Urinary bladder (tissue), 4 donors: Measurements from ENCODE around the gene TEAD4. TPM values are rescaled to one million over a fixed set of nuclear protein-coding genes. Genes with fewer than 3 reads are reported as not detected.

ENCODE experiments used
- DNase-seq: peaks from one replicate; pipeline ENCODE4 v3.0.0-alpha.2; 2015; ENCODE audit errors: extremely low spot score
- H3K27ac ChIP-seq: one replicate; pipeline ENCODE4 v1.5.1; 2013; ENCODE audit warnings: low read depth, mild to moderate bottlenecking, moderate library complexity
- H3K36me3 ChIP-seq: one replicate; pipeline ENCODE4 v1.6.1; 2013; ENCODE audit warnings: mild to moderate bottlenecking, moderate library complexity; ENCODE audit not compliant: insufficient read depth
- H3K4me1 ChIP-seq: one replicate; pipeline ENCODE4 v1.6.1; 2013; ENCODE audit warnings: mild to moderate bottlenecking, moderate library complexity; ENCODE audit not compliant: insufficient read depth
- H3K4me3 ChIP-seq: one replicate; pipeline ENCODE4 v1.5.1; 2013; ENCODE audit warnings: low read depth, low read length
- WGBS: extraction: QIAGEN DNeasy Blood & Tissue Kit; methylation state at CpG from one replicate; pipeline ENCODE4 v1.1.7; 2013; 5-methylcytosine and 5-hydroxymethylcytosine counted together
- polyA plus RNA-seq: library from polyadenylated mRNA; stranded (reverse); fragments of 200-250 nt; gene quantifications from one replicate; pipeline ENCODE4 v1.2.3, GENCODE V29; 2013
- total RNA-seq: library from RNA; depleted of rRNA; stranded (reverse); fragments of >200 nt; gene quantifications from one replicate; pipeline ENCODE4 v1.2.3, GENCODE V29; 2014
- donor health status: healthy with polysubstance abuse.
- donor health status: healthy.

Gene TEAD4
- total and polyA plus RNA-seq, 2 donors = 3.7 to 16.3 TPM

DNA sequence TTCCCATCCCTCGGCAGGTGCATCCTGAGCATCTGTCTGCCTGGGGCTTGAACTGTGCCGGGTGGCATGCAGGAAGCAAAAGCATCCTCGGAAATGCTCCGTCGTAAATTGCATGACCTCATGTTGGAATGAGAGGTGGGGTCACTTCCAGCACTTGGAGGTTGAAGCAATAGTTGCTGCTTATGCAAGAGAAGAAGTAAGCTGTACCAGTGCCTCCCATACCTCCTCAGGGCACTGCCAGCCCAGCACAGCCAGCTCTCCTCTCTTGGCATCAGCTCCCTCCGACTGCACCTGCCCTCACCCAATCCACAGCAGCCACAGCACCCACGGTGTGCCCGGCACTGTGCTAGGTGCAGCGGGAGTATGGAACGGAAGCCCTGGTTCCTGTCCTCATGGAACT lies 11.5 kb downstream of the TEAD4 start:
- no peaks in the 10 kb centered on the region for H3K4me1 ChIP-seq
- WGBS = 77% methylated on average over 10 of the region's 10 CpGs
- H3K36me3 ChIP-seq = no peaks in the 10 kb centered on the region
- no peak for DNase-seq
- H3K27ac ChIP-seq = no peak overlapping the region
- H3K4me3 ChIP-seq = no peak overlapping the region

DNA sequence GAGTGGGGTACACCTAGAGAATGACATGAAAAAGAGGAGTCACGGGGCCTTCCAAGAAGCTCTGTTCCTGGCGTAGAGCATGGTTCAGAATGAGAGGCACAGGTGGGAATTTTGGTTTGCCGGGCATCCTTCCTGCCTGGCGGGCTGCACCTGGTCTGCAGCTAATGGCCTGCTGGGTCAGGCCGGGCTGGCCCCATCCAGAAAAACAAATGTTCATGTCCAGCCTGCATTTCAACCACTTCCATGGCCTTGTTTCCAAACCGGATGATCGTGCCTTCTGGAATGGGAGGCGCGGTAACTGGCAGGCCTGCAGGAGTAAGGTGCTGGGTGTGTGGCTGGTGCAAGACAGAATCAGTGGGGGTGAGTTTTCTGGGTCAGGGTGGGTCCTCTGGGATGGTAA lies 14.4 kb downstream of the TEAD4 start:
- WGBS = 95% methylated on average over 9 of the region's 9 CpGs
- H3K4me1 ChIP-seq = no peaks in the 10 kb centered on the region
- H3K27ac ChIP-seq = no peak overlapping the region
- no peak for DNase-seq
- H3K36me3 ChIP-seq = no peaks in the 10 kb centered on the region
- H3K4me3 ChIP-seq = no peak overlapping the region

DNA sequence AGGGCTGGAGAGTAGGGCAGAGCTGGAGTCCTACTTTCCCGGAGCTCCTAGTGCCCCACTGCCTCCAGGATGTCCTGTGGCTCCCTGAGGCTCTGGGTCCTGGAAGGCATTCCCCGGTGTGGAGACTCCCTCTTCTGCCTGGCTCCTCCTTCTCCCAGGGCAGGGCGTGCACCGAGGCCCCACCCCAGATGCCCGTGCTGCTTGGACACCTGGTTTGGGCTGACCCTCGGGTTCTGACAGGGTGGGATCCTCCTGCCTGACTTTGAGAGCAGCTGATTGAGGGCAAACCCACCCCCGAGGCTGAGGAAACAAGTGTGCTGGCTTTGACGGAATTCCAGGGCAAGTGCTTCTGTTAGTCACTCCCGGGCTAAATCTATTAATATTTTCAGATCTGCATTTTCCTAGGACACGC lies 15.4 kb downstream of the TEAD4 start:
- H3K36me3 ChIP-seq = no peaks in the 10 kb centered on the region
- H3K4me1 ChIP-seq = no peaks in the 10 kb centered on the region
- 56% methylated on average over 10 of the region's 10 CpGs for WGBS
- H3K4me3 ChIP-seq = no peak overlapping the region
- no peak overlapping the region for H3K27ac ChIP-seq
- DNase-seq = no peak

DNA sequence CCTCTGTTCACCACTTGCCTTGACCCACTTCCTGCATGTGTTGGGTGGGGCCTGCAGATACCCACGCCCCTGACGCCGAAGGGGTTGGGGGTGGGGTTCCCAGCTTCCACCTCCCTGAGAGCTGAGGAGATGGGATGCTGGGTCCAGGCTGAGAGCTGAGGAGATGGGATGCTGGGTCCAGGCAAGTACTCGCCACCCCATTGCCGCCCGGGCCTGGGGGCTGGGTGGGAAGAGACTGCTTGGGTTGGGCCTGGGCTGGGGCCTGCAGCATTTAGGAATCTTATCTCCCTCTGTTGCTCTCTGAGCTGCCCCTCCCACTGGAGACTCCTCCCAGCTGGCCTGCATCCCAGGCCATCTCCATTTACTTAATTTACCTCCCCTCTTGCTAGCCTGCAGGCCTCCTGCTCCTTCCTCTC lies 17.4 kb downstream of the TEAD4 start:
- H3K36me3 ChIP-seq = no peaks in the 10 kb centered on the region
- WGBS = 67% methylated on average over 6 of the region's 6 CpGs
- no peak overlapping the region for H3K27ac ChIP-seq
- H3K4me1 ChIP-seq = no peaks in the 10 kb centered on the region
- no peak overlapping the region for H3K4me3 ChIP-seq
- no peak for DNase-seq

DNA sequence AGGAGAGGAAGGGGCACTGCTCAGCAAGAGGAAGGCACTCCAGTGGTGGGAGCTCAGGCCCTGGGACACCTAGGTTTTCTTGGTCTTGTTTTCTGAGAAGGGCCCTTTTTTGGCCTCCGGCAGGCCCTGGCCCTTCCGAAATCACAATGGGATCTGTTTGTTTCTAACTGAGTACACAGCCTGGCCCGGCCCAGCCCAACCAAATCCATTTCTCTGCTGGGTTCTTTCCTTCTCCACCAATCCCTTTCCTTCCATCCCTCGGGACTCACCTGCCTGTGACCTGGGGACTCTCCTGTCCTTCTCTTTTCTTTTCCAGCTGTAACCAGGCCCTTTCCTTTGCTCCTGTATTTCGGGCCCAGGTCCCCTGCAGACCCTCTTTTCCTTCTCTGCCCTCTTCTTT lies 18.6 kb downstream of the TEAD4 start:
- no peak for DNase-seq
- Histone ChIP-seq H3K4me1 (no peaks in the 10 kb centered on the region), H3K4me3 (no peak overlapping the region), H3K27ac (no peak overlapping the region), H3K36me3 (no peaks in the 10 kb centered on the region)
- 93% methylated on average over 5 of the region's 5 CpGs for WGBS

DNA sequence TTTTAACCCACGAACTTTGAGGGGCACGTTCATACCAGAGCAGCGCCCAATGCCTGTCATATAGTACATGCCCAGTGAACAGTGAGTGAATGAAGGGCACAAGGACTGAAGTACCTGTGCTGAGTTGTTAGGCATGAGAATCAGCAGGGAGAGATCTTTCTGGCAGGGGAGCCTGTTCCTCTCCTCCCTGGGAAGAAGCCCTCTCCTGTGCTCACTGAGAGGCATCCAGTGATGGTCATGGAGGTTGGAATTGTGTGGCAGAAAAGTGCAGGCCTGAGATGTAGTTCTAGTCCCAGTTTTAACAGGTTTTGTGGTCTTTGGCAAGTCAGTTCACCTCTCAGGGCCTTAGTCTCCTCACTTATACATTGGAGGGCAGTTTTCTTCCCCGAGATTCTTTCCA lies 20.6 kb downstream of the TEAD4 start:
- no peak for DNase-seq
- Histone ChIP-seq H3K4me1 (no peaks in the 10 kb centered on the region), H3K4me3 (no peak overlapping the region), H3K27ac (no peak overlapping the region), H3K36me3 (no peaks in the 10 kb centered on the region)
- WGBS = 90% methylated on average over 4 of the region's 4 CpGs

DNA sequence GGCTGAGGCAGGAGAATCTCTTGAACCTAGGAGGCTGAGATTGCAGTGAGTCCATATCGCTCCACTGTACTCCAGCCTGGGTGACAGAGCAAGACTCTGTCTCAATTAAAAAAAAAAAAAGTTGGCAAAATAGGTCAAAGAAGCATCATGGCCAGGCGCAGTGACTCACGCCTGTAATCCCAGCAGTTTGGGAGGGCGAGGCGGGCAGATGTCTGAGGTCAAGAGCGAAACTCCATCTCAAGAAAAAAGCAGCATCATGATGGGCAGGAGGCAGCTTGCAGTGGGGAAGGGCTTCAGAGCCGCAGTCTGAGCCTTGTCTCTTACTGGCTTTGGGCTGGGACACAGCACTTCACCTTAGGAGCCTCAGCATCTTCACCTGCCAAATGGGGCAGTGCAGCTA lies 21.4 kb downstream of the TEAD4 start:
- DNase-seq = no peak
- H3K4me1 ChIP-seq = no peaks in the 10 kb centered on the region
- H3K4me3 ChIP-seq = no peak overlapping the region
- 88% methylated on average over 7 of the region's 7 CpGs for WGBS
- no peaks in the 10 kb centered on the region for H3K36me3 ChIP-seq
- no peak overlapping the region for H3K27ac ChIP-seq

DNA sequence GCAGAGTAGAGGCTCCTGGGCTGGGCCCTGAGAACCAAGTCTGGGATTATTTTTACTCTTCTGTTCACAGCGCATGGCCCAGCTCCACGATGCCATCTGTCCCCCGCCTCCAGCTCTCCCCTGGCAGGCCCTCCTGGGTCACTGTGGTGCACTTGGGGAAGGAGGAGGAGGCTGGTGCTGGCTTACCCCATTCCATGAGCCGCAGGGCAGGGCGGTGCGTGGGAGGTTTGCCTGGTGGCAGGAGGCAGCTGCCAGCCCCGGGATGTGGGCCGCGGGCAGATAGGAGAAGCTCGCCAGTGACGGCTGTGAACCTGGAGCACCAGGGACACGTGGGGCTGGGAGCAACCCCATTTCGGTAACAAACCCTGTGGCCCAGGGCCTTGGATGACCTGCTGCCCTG lies 23.2 kb downstream of the TEAD4 start:
- Histone ChIP-seq H3K36me3 (no peaks in the 10 kb centered on the region), H3K4me3 (no peak overlapping the region), H3K4me1 (no peaks in the 10 kb centered on the region), H3K27ac (no peak overlapping the region)
- 96% methylated on average over 13 of the region's 13 CpGs for WGBS
- no peak for DNase-seq

DNA sequence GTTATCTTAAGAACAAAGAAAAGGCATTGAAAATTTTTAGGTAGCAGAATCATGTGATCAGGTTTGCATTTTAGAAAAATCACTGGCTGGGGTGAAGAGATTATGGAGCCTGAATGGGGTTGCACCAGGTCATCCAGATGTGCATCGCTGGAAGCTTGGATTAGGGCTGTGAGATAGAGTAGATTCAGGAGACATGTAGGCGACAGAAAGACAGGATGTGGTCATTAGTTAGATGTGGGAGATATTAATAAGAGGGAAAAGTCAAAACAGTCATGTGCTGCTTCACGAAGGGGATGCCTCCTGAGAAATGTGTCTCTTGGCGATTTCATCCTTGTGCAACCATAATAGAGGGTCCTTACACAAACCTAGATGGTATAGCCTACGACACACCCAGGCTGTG lies 25.1 kb downstream of the TEAD4 start:
- Histone ChIP-seq H3K4me1 (no peaks in the 10 kb centered on the region), H3K4me3 (no peak overlapping the region), H3K27ac (no peak overlapping the region), H3K36me3 (no peaks in the 10 kb centered on the region)
- 76% methylated on average over 5 of the region's 5 CpGs for WGBS
- no peak for DNase-seq

DNA sequence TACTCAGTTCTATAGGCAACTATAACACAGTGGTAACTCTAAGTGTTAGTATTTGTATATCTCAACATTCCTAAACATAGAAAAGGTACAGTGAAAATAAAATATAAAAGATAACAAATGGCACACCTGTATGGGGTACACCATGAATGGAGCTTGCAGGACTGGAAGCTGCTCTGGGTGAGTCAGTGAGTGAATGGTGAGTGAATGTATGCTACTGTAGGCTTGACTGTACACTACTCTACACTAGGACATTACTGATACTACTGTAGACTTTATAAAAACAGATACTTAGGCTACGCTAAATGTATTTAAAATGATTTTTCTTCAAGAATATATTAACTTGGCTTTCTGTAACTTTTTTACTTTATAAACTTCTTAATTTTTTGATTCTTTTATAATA lies 25.5 kb downstream of the TEAD4 start:
- Histone ChIP-seq H3K36me3 (no peaks in the 10 kb centered on the region), H3K27ac (no peak overlapping the region), H3K4me1 (no peaks in the 10 kb centered on the region), H3K4me3 (no peak overlapping the region)
- WGBS = 98% methylated on average over 1 of the region's 1 CpG
- DNase-seq = no peak

DNA sequence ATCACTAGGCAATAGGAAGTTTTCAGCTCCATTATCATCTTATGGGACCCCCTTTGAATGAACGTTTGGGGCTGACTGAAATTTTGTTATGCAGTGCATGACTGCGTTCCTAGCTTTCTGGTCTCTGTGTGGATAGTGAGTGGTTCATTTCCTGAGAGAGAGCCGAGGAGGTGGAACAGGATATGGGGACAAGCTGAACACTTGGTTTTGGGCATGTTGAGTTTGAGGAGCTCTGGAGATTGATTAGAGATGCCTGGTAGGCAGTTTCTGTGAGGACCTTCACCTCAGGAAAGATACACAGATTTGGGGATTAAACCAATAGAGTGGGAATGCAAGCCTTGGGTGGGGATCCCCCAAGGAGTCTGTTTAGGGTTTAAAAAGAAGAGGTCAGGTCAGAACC lies 27.7 kb downstream of the TEAD4 start:
- H3K27ac ChIP-seq = no peak overlapping the region
- 81% methylated on average over 3 of the region's 3 CpGs for WGBS

DNA sequence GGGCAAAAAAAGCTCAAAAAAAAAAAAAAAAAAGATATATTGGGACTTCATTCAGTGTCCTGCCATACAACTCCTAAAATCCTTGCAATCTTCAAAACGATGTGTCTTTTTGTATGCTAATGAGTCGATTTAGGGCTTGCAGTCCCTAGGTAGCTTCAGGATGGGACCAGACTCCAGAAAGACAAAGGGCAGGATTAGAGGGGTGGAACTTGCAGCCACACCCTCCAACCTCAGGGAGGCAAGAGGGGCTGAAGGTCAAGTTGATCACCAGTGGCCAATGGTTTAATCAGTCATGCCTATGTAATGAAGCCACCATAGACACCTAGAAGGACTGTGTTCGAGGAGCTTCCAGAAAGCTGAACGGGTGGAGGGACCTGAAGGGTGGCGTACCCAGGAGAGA lies 29.3 kb downstream of the TEAD4 start:
- 94% methylated on average over 5 of the region's 5 CpGs for WGBS
- no peak overlapping the region for H3K27ac ChIP-seq
- H3K36me3 ChIP-seq = no peaks in the 10 kb centered on the region
- no peak for DNase-seq
- H3K4me1 ChIP-seq = no peaks in the 10 kb centered on the region
- H3K4me3 ChIP-seq = no peak overlapping the region

More for the DNA sequence above, 27.7 kb downstream of the TEAD4 start:
- H3K36me3 ChIP-seq = no peaks in the 10 kb centered on the region
- no peak for DNase-seq
- H3K4me1 ChIP-seq = no peaks in the 10 kb centered on the region
- no peak overlapping the region for H3K4me3 ChIP-seq

DNA sequence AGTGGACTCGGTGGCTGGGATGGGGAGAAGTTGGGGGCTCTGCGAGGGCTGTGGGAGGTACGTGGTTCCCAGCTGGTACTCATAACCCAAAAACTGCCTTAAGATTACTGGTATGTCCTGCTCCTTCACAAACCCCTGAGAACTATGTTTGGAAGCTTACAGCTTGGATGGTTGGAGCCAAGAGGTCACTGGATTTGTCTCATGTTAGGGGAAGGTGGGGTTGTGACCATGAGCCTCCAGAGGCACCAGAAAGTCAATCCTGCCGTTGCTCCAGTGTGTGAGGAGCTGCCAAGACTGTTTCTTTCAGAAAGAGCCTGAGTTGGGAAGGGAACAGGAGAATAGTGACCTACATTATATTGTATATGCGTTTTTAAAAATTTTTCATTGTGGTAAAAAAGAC lies 33.5 kb downstream of the TEAD4 start:
- 81% methylated on average over 5 of the region's 5 CpGs for WGBS
- no peak for DNase-seq
- Histone ChIP-seq H3K4me1 (no peaks in the 10 kb centered on the region), H3K36me3 (peaks cover 1% of the 10 kb centered on the region), H3K4me3 (no peak overlapping the region), H3K27ac (no peak overlapping the region)

DNA sequence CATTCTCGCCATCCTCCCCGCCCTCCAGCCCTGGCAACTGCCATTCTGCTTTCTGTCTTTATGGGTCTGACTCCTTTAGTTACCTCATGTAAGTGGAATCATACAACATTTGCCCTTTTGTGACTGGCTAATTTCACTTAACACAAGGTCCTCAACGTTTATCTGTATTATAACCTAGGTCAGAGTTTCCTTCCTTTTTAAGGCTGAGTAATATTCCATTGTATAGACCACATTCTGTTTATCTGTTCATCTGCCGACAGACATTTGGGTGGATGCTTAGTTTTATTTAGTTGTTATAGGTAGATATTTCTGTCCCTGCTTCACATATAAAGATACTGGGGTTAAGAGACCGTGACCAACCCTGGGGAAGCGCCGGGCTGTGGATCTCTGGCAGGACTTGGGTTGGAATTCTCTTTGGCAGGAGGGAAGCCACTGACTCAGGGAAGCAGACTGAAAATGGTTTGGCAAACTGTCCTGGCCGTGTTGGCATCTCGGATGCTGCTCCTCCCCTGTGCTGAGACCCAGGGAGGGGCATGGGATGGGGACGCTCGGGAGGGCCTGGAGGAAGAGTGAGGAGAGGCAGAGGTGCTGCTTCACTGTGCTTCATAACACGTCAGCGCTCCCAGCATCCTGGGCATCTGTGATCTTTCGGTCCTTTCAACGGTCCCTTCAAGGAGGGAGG lies 38.9 kb downstream of the TEAD4 start:
- Histone ChIP-seq H3K36me3 (peaks cover 1% of the 10 kb centered on the region), H3K27ac (no peak overlapping the region), H3K4me3 (no peak overlapping the region), H3K4me1 (no peaks in the 10 kb centered on the region)
- WGBS = 85% methylated on average over 15 of the region's 15 CpGs
- no peak for DNase-seq

DNA sequence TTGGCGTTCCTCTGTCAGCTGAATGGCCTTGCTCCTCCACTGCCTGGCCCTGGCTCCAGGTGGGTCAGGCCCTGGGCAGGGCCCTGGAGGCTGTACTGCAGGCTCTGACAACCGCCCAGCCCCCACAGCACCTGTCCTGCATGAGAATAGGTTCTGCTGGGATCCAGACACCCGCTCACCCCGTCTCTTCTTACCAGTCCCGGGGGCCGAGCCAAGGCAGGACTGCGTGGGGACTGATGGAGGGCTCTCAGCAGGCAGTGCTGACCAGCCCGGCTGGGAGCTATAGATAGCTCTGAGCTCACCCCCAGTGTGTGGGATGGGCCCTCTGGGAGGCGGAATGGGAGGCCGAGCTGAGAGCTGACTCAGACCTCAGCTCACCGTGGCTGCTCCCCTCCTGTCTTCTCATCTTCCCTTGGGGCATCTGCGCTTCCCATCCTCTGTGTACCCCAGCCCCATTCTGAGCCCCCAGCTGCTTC lies 39.6 kb downstream of the TEAD4 start:
- H3K4me1 ChIP-seq = no peaks in the 10 kb centered on the region
- no peak overlapping the region for H3K4me3 ChIP-seq
- WGBS = 63% methylated on average over 12 of the region's 12 CpGs
- DNase-seq = no peak
- peaks cover 1% of the 10 kb centered on the region for H3K36me3 ChIP-seq
- no peak overlapping the region for H3K27ac ChIP-seq
